Panc1 (cell line): ENCODE results near the gene RABEP1. TPM values are rescaled to one million over a fixed set of nuclear protein-coding genes. Genes with fewer than 3 reads are reported as not detected.

ENCODE experiments used
- ATAC-seq: fragments of 200-7000 bp; cut with Tn5 transposase; 2 replicates; pipeline ENCODE4 v1.9.1; 2020; ENCODE audit warnings: mild to moderate bottlenecking, moderate library complexity
- BruUV-seq: library from RNA; stranded (reverse); fragments of 400-500 nt; replicated peaks from 2 replicates; lab custom pipeline; 2021; lab: Mats Ljungman, UMichigan
- CTCF ChIA-PET: fragments of 300-600 bp; sonication (Branson Sonifier 250); formaldehyde crosslinking; loops from one replicate; lab custom pipeline; 2022; ENCODE audit warnings: antibody characterized with exemption; lab: Charles Lee
- POLR2A ChIA-PET: fragments of 300-600 bp; sonication (Branson Sonifier 250); formaldehyde crosslinking; loops from one replicate; lab custom pipeline; 2022; ENCODE audit warnings: antibody characterized with exemption; lab: Charles Lee
- DNase-seq: peaks from one replicate; pipeline ENCODE4 v3.0.0-alpha.2; 2010; ENCODE audit warnings: low read depth, low spot score
- H3K27ac ChIP-seq: 2 replicates; pipeline ENCODE4 v1.5.1; 2011; ENCODE audit warnings: mild to moderate bottlenecking, low read length, inconsistent platforms
- H3K27me3 ChIP-seq: fragments of 200-500 bp; sonication (Bioruptor generic); 2 replicates; pipeline ENCODE4 v1.6.0; 2014; ENCODE audit warnings: low read length, inconsistent platforms; ENCODE audit not compliant: control insufficient read depth, insufficient read depth
- H3K36me3 ChIP-seq: fragments of 200-500 bp; sonication (Bioruptor generic); 2 replicates; pipeline ENCODE4 v1.5.1; 2014; ENCODE audit warnings: inconsistent platforms, mild to moderate bottlenecking, low read length, moderate library complexity; ENCODE audit not compliant: control insufficient read depth, insufficient read depth
- H3K4me1 ChIP-seq: 2 replicates; pipeline ENCODE4 v1.5.1; 2011; ENCODE audit warnings: inconsistent platforms, mild to moderate bottlenecking, low read length, moderate library complexity; ENCODE audit not compliant: control insufficient read depth, insufficient read depth
- H3K4me3 ChIP-seq, 2 experiments: 2 replicates each; pipeline ENCODE4 v1.5.1; 2011 to 2012; ENCODE audit warnings: low read depth in 2 of 2, low read length in 2 of 2, mild to moderate bottlenecking in 2 of 2, inconsistent platforms in 1 of 2, moderate library complexity in 1 of 2
- H3K9me3 ChIP-seq: fragments of 200-500 bp; sonication (Bioruptor generic); 2 replicates; pipeline ENCODE4 v1.5.1; 2014; ENCODE audit warnings: low read depth, mild to moderate bottlenecking, inconsistent platforms, low read length, moderate library complexity; ENCODE audit not compliant: control insufficient read depth, insufficient read depth
- CTCF ChIP-seq: fragments of 450-650 bp; IDR thresholded peaks from 2 replicates; pipeline ENCODE4 v1.5.1; 2017; ENCODE audit warnings: mild to moderate bottlenecking
- POLR2AphosphoS5 ChIP-seq: IDR thresholded peaks from 2 replicates; pipeline ENCODE4 v1.6.1; 2012; ENCODE audit warnings: mild to moderate bottlenecking, low read depth, low read length, moderate library complexity
- REST ChIP-seq, 2 experiments: IDR thresholded peaks; 2 replicates each; pipeline ENCODE4 v1.6.1; 2011 to 2012; ENCODE audit warnings: low read depth in 2 of 2, control low read depth in 1 of 2, low read length in 1 of 2, mild to moderate bottlenecking in 1 of 2, moderate library complexity in 1 of 2; ENCODE audit not compliant: insufficient read depth in 1 of 2
- SIN3A ChIP-seq: IDR thresholded peaks from 2 replicates; pipeline ENCODE4 v1.6.1; 2012; ENCODE audit warnings: low read depth, mild to moderate bottlenecking, low read length, moderate library complexity, borderline replicate concordance; ENCODE audit not compliant: insufficient read depth
- TCF7L2 ChIP-seq: IDR thresholded peaks from 2 replicates; pipeline ENCODE4 v1.6.1; 2011; ENCODE audit warnings: mild to moderate bottlenecking, low read depth, low read length, inconsistent platforms
- in situ Hi-C: cut with HindIII; loops from 2 replicates; pipeline ENCODE4 v1.10.0; 2016; ENCODE audit warnings: low sequenced_read_pairs, low pct_unique_long_range_greater_than_20kb
- intact Hi-C: fragments of 100-400 bp; cut with micrococcal nuclease; formaldehyde crosslinking; loops from one replicate; pipeline ENCODE4 v1.10.0; 2022; ENCODE audit not compliant: unreplicated experiment
- total RNA-seq: library from RNA; stranded (reverse); gene quantifications from one replicate; pipeline ENCODE4 v1.2.1, GENCODE V29; 2021; ENCODE audit not compliant: unreplicated experiment

RABEP1 gene
- total RNA-seq, 1 experiment from 2014 or later: 28.2 TPM

- no peaks in the 10 kb centered on the region for H3K9me3 ChIP-seq
- H3K4me1 ChIP-seq: no peaks in the 10 kb centered on the region
- BruUV-seq: no TSS peak
- no peaks in the 10 kb centered on the region for H3K36me3 ChIP-seq
- DNase-seq (no peak), ATAC-seq (no peak)
- CTCF ChIA-PET: interaction anchor here (0.6 kb wide), 1 partner anchor 1730 kb away, joined by 3 read pairs; no protein-coding TSS in a partner anchor
- H3K4me3 ChIP-seq: no peak overlapping the region
- H3K27me3 ChIP-seq: no peaks in the 10 kb centered on the region
- intact Hi-C loops: no loop called here
- TF ChIP-seq SIN3A: no peak
- no peak for TF ChIP-seq TCF7L2
- no peak for TF ChIP-seq REST (IDR thresholded peaks at IDR 0.05; ENCODE audit: insufficient read depth in 1 of 2, low read depth in 2 of 2, low read length in 1 of 2)
- TF ChIP-seq POLR2AphosphoS5: no peak
- no peak for TF ChIP-seq CTCF
- H3K27ac ChIP-seq: no peak overlapping the region
- in situ Hi-C loops: no loop called here
- POLR2A ChIA-PET: interaction anchor here (0.6 kb wide), 1 partner anchor 321 kb away, joined by 6 read pairs; no protein-coding TSS in a partner anchor
Measured at GRCh38 chr17:5264893-5265292, 17.2 kb upstream of the RABEP1 start.

- Histone ChIP-seq H3K4me1 (no peaks in the 10 kb centered on the region), H3K36me3 (no peaks in the 10 kb centered on the region), H3K4me3 (no peak overlapping the region), H3K27me3 (no peaks in the 10 kb centered on the region), H3K9me3 (no peaks in the 10 kb centered on the region), H3K27ac (no peak overlapping the region)
- POLR2A ChIA-PET: no interaction called here
- ATAC-seq (no peak), DNase-seq (no peak)
- in situ Hi-C loops (no loop called here), intact Hi-C loops (no loop called here)
- TF ChIP-seq POLR2AphosphoS5: no peak
- no peak for TF ChIP-seq TCF7L2
- TF ChIP-seq SIN3A: no peak
- TF ChIP-seq CTCF: no peak
- no peak for TF ChIP-seq REST (IDR thresholded peaks at IDR 0.05; ENCODE audit: insufficient read depth in 1 of 2, low read depth in 2 of 2, low read length in 1 of 2)
- no TSS peak for BruUV-seq
- CTCF ChIA-PET: no interaction called here
Measured at GRCh38 chr17:5269241-5269960, 12.7 kb upstream of the RABEP1 start.
